ENCODE measurements around the gene KCNN1. TPM values are rescaled to one million over a fixed set of nuclear protein-coding genes. Genes with fewer than 3 reads are reported as not detected.
A peak's percentile ranks its signal among the peaks of the same experiment; 100 is the strongest.

The KCNN1 gene
- total RNA-seq, 1 donor from 2014 or later: under 0.01 TPM

DNA sequence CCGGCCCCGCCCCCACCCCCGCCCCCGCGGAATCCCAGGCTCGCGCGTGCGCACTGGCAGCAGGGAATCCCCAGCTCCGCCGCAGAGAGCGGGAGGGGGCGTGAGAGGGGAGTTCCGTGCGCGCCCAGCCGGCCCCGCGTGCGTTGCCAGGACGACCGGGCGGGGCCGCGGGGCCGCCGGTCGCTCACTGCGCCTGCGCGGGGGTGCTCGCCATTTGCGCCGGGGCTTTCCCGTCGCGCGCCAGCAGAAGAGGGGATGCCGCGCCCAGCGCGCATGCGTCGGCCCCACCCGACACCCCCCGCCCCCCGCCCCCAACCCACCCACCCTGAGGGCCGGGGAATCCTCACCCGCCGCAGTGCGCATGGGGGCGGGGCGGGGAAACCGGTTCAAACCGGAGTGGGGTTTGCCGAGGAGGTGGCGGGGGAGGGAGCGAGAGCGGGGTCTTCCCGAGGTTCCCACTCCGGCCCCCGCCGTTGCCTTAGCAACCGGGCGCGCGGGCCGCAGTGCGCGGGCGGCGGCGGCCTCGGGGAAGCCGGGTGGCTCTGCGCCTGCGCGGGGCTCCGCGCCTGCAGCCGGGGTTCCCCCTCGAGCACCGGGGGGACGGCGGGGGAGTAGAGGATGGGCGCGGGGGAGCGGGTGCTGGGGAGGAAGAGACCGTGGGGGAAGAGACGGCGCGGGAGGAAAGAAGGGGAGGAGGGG is 18.9 kb upstream of the KCNN1 start:
- peak; percentile 94 for DNase-seq

DNA sequence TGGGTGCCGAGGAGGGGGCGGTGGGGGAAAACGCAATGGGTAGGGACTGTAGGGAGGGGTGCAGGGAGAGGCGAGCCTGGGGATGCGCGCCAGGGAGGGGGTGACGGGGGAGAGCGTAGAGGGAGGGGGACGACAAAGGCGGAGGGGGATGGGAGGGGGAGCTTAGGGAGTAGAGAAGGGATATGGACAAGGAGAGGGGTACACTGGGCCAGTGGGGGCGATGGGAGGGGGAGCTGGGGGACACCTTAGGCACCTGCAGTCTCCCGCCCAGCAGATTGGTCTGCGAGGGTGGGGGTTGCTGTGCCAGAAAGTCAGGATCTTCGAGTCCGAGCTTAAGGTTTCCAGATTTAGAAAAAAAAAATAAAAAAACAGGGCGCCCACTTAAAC is 18.4 kb upstream of the KCNN1 start:
- no peak for DNase-seq

DNA sequence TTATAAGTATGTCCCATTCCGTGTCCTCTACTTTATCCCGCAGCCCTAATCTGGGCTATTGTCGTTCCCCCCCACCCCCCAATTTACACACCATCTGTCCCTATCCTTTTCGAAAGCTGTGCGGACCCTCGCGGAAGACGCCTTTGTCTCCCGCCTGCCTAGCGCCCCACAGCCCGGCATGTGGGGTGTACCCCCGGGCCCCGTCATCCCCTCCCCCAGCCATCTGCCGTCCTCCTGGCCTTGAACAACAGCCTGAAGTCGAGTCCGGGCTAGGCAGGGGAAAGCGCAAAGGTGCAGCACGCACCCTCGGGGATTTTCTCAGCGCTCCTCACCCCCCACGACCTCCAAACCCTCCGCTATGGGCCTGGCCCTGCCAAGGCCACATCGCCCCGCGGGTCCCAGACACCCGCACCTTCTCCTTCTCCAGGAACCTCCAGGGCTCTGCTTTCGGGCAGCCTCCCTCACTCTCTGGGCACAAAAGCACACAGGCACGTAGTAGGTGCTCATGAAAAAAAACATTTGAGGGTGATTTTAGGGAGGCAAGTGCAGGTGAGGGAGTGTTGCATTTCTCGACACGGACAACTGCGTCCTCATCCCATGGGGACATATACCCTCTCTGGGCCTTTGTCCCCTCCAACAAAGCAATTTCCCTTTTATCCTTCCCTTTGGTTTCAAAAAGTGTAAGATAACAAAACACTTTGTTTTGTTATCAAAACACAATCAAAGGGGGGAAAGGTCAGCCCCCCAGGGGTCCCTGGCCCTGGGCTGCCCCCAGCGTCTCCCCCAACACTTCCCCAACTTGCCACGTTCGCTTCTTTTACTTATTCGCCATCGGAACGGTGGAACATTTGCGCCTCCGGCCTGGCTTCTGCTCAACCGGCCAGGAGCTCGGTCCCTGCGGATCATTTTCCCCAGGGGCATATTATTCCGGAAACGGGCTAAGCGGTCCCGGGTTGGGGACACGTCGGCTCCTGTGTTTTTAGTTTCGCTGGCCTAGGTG is 17.7 kb upstream of the KCNN1 start:
- no peak for DNase-seq

DNA sequence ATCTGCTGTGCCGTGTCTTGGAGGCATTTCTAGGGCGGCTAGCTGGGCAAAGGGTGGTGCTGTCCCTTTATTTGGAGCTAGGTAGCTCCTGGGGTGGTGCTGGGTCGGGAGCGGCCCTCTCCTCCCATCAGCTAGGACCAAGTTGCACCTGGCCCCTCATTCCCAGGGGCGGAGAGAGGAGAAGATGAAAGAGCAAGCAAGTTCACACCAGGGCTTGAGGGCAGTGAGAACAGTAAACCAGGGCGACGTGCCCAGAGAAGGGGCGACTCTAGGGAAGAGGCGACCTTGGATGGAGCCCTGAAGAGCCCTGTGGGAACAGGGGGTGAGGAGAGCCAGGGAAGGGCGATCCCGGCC is 17.0 kb upstream of the KCNN1 start:
- DNase-seq: no peak

DNA sequence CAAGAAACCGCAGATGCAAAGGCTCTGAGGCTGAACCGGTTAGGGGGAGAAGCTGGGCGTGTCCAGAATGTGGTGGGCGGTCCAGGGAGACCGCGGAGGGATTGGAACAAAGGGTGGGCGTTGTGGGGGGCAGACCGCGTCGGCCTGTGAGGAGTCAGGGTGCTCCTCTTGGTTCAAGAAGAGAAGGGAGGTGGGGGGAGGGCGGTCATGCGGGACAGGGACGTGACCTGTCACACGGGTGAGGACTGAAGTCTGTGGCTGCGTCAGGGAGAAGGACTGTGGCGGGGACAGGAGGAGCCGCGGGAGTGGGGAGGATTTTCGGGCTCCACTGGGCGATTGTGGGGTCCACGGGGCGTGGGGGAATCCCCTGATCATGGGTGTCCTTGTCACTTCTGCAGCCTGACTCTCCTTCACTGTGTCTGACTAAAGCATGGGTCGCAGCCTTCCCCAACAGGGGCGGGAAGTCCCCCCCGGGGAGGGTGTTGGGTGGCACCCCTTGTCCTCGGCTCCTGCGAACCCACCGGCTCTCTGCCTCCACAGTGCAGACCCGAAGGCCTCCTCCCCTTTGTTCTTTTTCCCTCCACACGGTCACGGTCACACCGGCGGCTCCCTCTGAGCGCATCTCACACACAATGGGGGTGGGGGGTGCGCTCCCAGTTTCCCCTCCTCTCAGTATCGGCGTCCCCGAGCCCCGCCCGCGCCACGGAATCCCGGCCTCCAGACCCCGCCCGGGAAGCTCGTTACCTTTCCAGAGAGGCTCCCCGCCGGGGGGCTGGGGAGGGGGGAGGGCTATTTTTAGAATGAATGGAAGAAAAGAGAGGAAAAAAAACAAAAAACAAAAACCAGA is 16.4 kb upstream of the KCNN1 start:
- no peak for DNase-seq

DNA sequence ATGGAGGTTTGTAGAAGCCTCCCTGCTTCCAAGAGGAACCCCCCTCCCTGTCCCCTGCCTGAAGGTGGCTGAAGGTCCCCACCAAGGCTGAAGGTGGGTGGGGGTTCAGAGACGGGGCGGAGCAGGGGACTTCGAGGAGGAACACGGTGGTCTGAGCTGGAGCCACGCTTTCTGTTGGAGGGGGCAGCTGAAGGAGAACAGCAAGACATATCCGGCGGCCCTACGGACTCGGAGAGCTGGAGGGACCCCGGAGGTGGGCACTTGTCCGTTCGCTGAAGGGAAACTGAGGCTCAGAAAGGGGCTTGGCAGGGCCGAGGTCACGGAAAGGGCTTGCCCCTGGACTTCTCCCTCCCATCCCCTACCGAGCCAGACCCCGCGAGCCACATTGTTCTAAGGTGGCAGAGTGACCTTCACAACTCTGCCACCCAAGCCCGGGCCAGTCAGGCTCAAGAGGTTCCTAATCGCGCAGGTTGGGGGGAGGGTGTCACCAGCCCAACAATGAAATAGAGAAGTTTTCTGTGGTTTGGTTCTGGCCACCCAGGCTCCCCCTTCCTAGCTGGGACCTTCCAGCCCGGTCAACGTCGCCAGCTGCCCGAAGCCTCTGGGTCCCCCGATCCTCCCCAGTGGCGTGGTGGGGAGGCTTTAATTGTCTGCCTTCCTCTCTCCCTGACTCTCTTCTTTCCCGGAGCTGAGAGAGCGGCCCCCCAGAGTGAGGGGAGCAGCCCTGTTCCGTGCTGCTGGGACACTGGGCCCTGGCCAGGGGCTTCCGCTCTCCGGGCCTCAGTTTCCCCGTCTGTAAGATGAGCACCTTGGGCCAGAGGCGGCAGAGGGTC is 15.5 kb upstream of the KCNN1 start:
- DNase-seq: no peak

DNA sequence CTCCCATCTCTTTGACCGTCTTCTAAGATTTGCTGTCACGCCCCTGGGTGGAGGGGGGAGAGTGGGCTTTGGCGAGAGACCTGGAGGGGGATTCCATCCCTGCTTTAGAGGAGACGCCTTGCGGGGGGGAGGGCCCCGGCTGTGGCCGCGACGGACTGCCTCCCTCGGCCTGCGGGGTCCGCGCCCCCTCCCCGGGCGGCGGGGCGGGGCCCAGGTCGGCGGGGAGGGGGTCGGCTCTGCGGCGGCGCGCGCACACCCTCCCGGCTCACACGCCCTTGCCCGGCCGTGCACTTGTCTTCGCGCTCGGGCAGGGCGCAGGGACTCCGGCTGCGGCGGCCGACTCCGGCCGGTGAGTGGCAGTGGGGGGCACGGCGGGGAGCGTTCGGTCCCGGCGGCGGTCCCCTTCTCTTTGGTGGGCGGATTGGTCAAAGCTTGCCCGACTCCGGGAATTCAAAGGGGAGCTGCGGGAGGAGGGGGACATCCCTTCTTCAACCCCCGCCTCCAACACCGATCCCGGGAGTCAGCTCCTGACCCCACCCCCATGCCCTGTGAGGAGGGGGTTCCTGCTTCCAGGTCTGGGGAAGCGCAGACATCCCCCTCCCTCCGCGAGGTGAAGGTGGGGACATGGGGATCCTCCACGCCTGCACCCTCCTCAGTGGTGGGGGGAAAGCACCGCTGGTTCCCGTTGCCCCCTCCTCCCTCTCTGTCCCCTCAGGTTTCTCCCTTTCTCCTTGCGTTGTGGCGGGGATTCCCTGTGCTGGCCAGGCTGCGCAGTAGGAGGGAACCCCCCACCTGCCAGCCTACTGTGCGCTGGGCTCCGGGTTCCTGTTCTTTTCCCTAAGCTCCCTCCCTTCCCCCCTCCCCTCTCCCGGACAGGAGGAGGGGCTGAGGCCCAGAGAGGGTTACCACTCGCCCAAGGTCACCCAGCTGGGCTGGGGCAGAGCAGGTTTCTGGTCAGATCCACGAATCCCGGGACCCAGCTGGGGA is 14.6 kb upstream of the KCNN1 start:
- DNase-seq: no peak

DNA sequence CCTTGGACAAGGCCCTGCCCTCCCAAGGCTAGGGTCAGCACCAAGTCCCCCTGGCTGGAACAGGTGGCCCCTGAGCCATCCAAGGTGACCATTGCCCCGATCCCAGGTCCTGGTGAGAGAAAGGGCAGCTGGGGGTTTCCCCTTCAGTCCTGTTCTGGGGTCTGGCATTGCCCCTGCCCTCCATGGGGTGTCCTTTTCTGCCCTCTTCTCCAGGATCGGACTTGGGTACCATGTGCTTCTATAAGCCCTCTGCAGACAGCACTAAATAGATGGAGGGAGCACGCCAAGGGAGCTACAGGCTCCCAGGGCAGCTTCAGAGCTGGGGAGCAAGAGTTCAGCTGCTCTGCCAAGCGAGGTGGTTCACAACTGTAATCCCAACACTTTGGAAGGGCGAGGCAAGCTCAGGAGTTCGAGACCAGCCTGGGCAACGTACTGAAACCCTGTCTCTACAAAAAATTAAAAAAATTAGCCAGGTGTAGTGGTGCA is 13.5 kb upstream of the KCNN1 start:
- no peak for DNase-seq

DNA sequence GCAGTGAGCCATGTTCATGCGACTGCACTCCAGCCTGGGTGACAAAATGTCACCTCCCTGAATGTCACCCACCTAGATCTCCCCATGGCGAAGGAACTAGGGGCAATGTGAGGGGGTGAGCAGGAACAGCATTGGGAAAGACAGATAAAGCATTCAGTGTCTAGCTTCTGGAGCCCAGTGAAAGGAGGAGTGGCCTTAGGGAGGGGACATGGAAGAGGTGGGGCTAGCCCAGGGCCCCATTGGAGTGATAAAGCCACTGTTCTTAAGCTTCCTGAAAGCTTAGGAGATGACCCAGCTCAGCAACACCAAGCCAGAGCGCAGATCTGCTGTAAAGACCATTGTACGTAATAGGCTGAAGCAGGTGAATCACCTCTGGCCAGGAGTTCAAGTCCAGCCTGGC is 13.0 kb upstream of the KCNN1 start:
- DNase-seq: no peak

DNA sequence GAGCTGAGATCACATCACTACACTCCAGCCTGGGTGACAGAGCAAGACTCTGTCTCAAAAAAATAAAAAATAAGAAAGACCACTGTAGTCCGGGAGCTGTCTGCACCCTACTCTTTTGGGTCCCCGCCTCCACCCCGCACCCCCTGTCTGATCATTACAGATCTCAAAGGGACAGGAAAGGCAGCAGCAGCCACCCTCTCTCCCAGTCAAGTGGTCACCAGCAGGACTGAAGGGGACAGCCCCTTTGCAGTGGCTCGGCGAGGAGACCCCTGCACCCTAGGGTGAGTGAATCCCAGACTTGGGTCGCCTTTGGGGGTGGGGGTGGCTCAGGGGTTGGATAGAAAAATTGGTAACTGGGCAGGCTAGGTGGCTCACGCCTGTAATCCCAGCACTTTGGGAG is 12.5 kb upstream of the KCNN1 start:
- DNase-seq: no peak

DNA sequence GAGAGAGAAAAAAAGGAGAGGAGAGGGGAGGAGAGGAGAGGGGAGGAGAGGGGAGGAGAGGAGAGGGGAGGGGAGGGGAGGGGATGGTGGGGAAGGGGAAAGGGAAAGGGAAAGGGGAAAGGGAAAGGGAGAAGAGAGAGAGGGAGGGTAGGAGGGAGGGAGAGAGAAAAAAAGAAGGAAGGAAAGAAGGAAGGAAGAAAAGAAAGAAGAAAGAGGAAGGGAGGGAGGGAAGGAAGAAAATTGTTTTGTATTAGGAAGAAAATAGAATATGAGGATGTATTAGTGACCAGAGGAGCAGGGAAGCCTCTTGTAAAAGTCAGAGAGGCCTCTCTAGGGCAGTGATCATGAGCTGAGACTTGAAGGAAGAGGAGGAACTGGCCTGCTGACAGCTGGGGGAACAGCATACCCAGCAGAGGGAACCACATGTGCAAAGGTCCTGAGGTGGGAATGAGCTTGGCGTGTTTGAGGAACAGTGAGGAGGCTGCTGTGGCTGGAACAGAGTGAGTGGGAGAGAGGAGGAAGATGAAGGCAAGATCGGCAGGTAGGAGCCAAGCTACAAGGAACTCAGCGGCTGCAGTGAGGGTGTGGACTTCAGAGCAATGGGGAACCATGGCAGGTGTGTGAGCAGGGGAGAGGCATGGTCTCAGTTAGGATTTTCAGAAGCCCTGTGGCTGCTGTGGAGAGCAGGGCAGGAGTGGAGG is 9.6 kb upstream of the KCNN1 start:
- no peak for DNase-seq

DNA sequence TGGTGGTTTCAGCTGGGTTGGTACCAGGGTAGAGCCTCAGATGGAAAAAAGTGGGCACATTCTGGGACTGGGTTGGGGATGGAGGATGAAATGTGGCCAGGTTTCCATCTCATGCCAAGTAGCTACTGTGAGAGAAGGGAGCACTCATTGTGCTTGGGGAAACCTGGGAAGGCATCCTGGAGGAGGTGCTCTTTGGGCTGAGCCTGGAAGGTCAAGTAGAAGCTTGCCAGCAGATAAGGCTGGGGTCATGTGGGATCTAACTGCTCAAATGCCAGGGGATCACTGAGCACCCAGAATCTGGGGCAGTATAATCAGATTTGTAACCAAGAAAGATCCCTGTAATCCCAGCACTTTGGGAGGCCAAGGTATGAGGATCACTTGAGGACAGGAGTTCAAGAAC is 9.0 kb upstream of the KCNN1 start:
- DNase-seq: no peak

DNA sequence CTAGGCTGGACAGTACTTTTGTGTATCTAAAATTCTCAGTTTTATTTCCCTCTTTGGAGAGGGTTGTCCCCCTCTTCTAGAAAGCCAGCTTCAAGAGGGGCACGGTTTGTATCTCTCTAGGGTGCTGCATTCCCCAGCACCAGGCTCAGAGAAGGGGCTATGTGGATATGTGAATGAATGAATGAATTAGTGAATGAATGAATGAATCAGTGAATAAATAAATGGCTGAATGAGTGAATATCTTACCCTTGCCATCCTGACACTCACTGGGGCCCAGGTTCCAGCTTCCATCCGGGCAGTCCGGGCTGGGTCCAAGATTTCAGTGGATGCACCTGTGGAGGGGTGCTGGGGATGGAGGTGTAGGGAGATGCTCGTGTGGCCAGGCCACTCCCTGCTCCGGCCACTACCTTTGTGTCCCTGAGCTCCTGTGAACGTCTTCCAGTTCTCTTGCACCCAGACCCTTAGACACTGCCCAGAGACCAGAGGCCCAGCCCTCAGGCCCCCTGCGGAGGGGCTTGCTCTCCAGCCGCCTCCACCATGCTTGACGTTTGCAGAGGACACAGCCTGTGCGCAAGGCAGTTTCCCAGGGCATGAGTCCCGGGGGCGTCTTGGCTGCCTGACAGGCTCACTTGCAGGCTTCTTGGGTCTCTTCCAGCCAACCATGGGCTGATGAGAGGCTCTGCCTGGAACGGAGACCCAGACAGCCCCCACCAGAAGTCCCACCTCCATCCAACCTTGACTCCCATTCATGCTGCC is 2.8 kb upstream of the KCNN1 start:
- DNase-seq: no peak

DNA sequence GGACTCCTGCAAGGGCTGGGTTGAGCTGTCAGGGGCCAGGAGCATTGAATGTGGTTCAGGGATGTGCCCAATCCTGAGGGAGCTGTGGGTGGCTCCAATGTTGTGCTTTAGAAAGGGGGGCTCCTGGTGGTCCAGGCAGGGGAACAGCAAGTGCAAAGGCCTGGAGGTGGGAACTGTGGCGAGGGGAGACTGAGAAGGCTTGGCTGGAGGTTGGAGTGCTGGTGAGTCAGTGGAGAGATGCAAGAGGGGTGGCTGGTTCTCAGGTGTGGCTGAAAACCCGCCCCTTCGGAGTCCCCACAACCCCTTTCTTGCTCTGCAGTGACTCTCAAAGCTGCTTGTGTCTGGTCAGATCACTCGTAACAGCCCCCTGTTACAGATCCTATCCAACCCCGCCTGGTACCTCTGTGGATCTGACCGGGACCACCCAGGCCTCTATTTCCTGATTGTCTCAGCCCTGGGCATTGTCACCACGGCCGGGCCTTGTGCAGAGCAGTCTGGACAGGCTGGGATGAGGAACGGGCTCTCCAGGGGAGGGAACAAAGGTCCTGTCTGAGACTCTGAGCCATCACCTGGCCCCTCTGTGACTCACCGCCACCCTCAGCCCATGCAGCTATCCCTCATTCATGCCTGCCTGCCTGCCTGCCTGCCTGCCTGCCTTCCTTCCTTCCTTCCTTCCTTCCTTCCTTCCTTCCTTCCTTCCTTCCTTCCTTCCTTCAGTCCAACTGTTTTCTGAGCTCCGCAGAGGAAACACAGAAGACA is 1.4 kb upstream of the KCNN1 start:
- no peak for DNase-seq

DNA sequence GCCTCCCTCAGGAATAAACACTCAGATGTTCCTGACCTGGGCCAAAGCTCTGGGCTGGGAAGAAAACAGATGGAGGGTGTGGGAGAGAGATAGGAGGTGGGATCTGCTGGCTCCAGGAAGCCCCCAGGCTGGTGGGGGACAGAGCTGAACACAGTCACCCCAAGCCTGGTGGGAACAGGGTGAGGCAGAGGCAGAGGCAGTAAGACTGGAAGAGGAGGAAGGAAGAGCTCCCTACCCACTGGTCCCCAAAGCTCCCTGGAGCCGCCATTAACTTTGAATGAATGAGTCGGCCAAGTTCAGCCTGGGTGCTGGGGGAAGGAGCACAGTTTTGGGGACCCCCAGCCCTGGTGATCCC is 801 bp upstream of the KCNN1 start:
- no peak for DNase-seq

DNA sequence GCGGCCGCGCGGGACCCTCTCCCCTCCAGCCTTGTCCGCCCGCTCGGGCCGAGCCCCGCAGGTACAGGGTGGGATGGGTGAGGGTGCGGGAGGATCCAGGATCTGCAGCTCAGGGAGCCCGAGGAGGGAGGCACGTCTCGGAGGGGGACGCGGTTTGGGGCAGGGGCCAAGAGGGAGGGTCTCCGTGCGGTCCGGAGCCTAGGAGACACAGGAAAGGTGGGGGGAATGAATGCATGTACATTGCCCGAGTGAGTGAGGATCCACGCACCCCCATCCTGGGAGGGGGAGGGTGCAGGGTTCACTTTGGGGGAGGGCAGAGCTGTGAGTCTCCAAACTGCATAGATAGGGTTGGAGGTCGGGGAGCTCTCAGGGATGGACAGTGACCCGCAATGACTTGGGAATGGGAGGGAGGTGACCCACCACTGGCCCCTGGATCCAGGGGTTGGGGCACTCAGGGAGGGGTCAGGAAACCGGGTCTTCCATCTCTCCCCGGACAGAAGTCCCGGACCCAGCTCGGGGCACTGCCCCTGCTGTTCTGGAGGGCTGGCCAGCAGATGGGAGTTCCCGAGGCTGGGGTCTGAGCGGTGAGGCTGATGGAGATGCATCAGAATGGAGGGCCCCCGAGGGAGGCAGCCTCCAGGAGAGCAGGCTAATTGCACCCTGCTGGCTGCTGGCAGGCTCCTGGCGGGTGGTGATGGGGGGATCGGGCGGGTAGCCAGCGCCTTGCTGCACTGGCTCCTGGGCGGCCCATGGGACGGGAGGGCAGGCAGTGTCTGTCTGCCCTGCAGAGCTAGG is 547 bp downstream of the KCNN1 start:
- DNase-seq: no peak

DNA sequence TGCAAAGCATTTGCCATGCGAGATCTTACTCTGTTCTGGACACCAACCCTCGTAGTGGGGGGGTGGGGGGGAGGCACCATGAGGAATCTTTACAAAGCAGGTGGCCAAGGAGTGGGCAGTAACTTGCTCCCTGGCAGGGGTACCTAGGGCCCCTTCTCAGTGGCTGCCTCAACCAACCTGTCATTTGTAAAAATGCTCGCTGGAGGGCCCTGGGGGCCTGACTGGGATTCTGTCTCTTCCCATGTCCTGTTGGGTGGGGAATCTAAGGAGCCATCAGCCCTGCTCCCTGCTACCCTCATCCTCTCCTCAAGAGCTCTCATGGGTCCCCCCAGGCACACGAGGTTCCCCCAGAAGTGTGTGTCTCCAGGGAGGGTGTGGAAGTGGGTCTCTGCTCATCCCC is 1.5 kb downstream of the KCNN1 start:
- DNase-seq: no peak

Data from dermis blood vessel endothelial cell (primary cell).